ENCODE data around the gene FRMD5.
A peak's percentile ranks its signal among the peaks of the same experiment; 100 is the strongest.
"Not testable (repeated sequence)": the region's sequence is repeated elsewhere in the genome, so short reads cannot be mapped to it uniquely, and the experiment has no call there.

The FRMD5 gene

GRCh38 chr15:44195151-44195740 is at the start of gene FRMD5:
Gene FRMD5 (minus strand): TSS chr15:44195271.
- peak; percentile 80 to 93 (median 83) for DNase-seq (ENCODE audit: low read depth in 2 of 3, low spot score in 1 of 3)

GRCh38 chr15:44243829-44244228 is 48.8 kb upstream of the FRMD5 start:
- no peak for DNase-seq (ENCODE audit: low read depth in 2 of 3, low spot score in 1 of 3)

GRCh38 chr15:44243141-44243540 is 48.1 kb upstream of the FRMD5 start:
- no peak for DNase-seq (ENCODE audit: low read depth in 2 of 3, low spot score in 1 of 3)

- DNase-seq (ENCODE audit: low read depth in 2 of 3, low spot score in 1 of 3) = no peak
These were observed 36.8 kb upstream of the FRMD5 start for GRCh38 chr15:44231842-44232241.

- DNase-seq (ENCODE audit: low read depth in 2 of 3, low spot score in 1 of 3) = not testable (repeated sequence)
These were observed 34.2 kb upstream of the FRMD5 start for GRCh38 chr15:44229301-44229700.

- DNase-seq (ENCODE audit: low read depth in 2 of 3, low spot score in 1 of 3) = no peak
These were observed 32.5 kb upstream of the FRMD5 start for GRCh38 chr15:44227584-44227983.

- not testable (repeated sequence) for DNase-seq (ENCODE audit: low read depth in 2 of 3, low spot score in 1 of 3)
These were observed 31.9 kb upstream of the FRMD5 start for GRCh38 chr15:44227001-44227400.

GRCh38 chr15:44222478-44222877 is 27.4 kb upstream of the FRMD5 start:
- DNase-seq (ENCODE audit: low read depth in 2 of 3, low spot score in 1 of 3) = no peak

- no peak for DNase-seq (ENCODE audit: low read depth in 2 of 3, low spot score in 1 of 3)
These were observed 24.0 kb upstream of the FRMD5 start for GRCh38 chr15:44219073-44219472.

- no peak for DNase-seq (ENCODE audit: low read depth in 2 of 3, low spot score in 1 of 3)
These were observed 21.9 kb upstream of the FRMD5 start for GRCh38 chr15:44216958-44217357.

GRCh38 chr15:44215594-44215993 is 20.5 kb upstream of the FRMD5 start:
- DNase-seq (ENCODE audit: low read depth in 2 of 3, low spot score in 1 of 3) = no peak

- DNase-seq (ENCODE audit: low read depth in 2 of 3, low spot score in 1 of 3) = no peak
These were observed 13.9 kb upstream of the FRMD5 start for GRCh38 chr15:44208956-44209355.

GRCh38 chr15:44207643-44208042 is 12.6 kb upstream of the FRMD5 start:
- no peak for DNase-seq (ENCODE audit: low read depth in 2 of 3, low spot score in 1 of 3)

- no peak for DNase-seq (ENCODE audit: low read depth in 2 of 3, low spot score in 1 of 3)
These were observed 4.3 kb upstream of the FRMD5 start for GRCh38 chr15:44199393-44199792.

GRCh38 chr15:44194323-44195150 is 534 bp downstream of the FRMD5 start:
- peak; percentile 8 to 19 (median 15) for DNase-seq (ENCODE audit: low read depth in 2 of 3, low spot score in 1 of 3)

- DNase-seq (ENCODE audit: low read depth in 2 of 3, low spot score in 1 of 3) = no peak
These were observed 1.3 kb downstream of the FRMD5 start for GRCh38 chr15:44193651-44194322.

- no peak for DNase-seq (ENCODE audit: low read depth in 2 of 3, low spot score in 1 of 3)
These were observed 6.3 kb downstream of the FRMD5 start for GRCh38 chr15:44188795-44189194.

GRCh38 chr15:44186705-44187104 is 8.4 kb downstream of the FRMD5 start:
- no peak for DNase-seq (ENCODE audit: low read depth in 2 of 3, low spot score in 1 of 3)

GRCh38 chr15:44183363-44183762 is 11.7 kb downstream of the FRMD5 start:
- no peak for DNase-seq (ENCODE audit: low read depth in 2 of 3, low spot score in 1 of 3)

GRCh38 chr15:44181410-44181809 is 13.7 kb downstream of the FRMD5 start:
- no peak for DNase-seq (ENCODE audit: low read depth in 2 of 3, low spot score in 1 of 3)

GRCh38 chr15:44177139-44177538 is 17.9 kb downstream of the FRMD5 start:
- no peak for DNase-seq (ENCODE audit: low read depth in 2 of 3, low spot score in 1 of 3)

- DNase-seq (ENCODE audit: low read depth in 2 of 3, low spot score in 1 of 3) = no peak
These were observed 21.3 kb downstream of the FRMD5 start for GRCh38 chr15:44173813-44174212.
